Lower leg skin (tissue), 4 donors: ENCODE data around the gene SETX. TPM values are rescaled to one million over a fixed set of nuclear protein-coding genes. Genes with fewer than 3 reads are reported as not detected.

Experiments used
- DNase-seq, 2 donors: peaks; one replicate each; pipeline ENCODE4 v3.0.0-alpha.2; 2019; ENCODE audit warnings: low spot score in 2 of 2
- H3K4me3 ChIP-seq: fragments of 200-600 bp; sonication (generic); 2 replicates; pipeline ENCODE4 v1.5.1; 2017; ENCODE audit warnings: mild to moderate bottlenecking, low read depth; ENCODE audit not compliant: poor library complexity, severe bottlenecking
- POLR2A ChIP-seq, 2 donors: fragments of 450-650 bp; IDR thresholded peaks; one replicate each; pipeline ENCODE4 v1.6.1; 2016 to 2017; ENCODE audit warnings: antibody characterized with exemption in 2 of 2, mild to moderate bottlenecking in 1 of 2, moderate library complexity in 1 of 2
- WGBS, 2 donors: methylation state at CpG; one replicate each; pipeline ENCODE4 v1.1.5; 2018; 5-methylcytosine and 5-hydroxymethylcytosine counted together
- intact Hi-C: fragments of 100-400 bp; cut with DNase I; formaldehyde crosslinking; loops from one replicate; pipeline ENCODE4 v1.15.0; 2023; ENCODE audit warnings: low total_unique reads
- total RNA-seq, 4 donors: library from RNA; depleted of rRNA; stranded (reverse); fragments of >200 nt; gene quantifications; one replicate each; pipeline ENCODE4 v1.1.0, GENCODE V29; 2016
- TF ChIP-seq, protein P1 (sequence below), 3 donors: fragments of 450-650 bp; IDR thresholded peaks; one replicate each; pipeline ENCODE4 v1.5.1; 2016; ENCODE audit warnings: antibody characterized with exemption in 3 of 3, mild to moderate bottlenecking in 3 of 3, moderate library complexity in 2 of 3

The SETX gene
- total RNA-seq, 4 donors from 2014 or later = 32.8 to 38.7 (median 35.9) TPM

DNA sequence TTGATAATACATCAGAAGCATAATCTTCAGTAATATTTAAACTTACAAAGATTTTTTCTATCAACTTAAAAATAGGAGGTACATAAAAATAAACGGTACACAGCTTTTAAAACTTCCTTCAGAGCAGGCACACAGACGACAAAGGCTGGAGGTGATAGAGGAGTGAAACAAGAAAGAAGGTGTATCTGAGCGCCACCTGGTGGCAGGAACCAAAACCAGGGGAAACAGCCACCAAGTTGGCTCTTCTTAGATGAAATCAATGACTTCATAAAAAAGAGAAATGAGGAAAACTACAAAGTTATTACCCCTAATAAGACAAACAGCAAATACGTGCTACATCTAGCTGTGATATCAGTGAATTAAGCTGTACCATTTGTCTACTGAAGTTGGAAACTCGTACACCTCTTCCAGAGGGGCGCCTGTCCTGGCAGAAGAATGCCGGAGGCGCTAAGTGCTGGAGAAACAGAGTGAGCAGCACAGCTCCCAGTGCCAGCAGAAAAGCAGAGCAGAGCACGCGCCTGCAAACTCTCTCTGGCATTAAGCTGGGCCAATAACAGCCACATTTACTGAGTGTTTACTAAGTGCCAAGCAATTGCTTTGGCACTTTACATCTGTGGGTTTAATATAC is 85.9 kb downstream of the SETX start:
- intact Hi-C loops = no loop called here
- 39 to 42% methylated on average over 10 of the region's 10 CpGs for WGBS, 2 donors
- TF ChIP-seq, protein P1, sequence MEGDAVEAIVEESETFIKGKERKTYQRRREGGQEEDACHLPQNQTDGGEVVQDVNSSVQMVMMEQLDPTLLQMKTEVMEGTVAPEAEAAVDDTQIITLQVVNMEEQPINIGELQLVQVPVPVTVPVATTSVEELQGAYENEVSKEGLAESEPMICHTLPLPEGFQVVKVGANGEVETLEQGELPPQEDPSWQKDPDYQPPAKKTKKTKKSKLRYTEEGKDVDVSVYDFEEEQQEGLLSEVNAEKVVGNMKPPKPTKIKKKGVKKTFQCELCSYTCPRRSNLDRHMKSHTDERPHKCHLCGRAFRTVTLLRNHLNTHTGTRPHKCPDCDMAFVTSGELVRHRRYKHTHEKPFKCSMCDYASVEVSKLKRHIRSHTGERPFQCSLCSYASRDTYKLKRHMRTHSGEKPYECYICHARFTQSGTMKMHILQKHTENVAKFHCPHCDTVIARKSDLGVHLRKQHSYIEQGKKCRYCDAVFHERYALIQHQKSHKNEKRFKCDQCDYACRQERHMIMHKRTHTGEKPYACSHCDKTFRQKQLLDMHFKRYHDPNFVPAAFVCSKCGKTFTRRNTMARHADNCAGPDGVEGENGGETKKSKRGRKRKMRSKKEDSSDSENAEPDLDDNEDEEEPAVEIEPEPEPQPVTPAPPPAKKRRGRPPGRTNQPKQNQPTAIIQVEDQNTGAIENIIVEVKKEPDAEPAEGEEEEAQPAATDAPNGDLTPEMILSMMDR (IDR thresholded peaks at IDR 0.05) = peak in 1 of 3 donors; percentile 56
- no peak for TF ChIP-seq POLR2A (IDR thresholded peaks at IDR 0.05)
- no peak overlapping the region for H3K4me3 ChIP-seq
- DNase-seq = peak; percentile 41 to 93

GRCh38 chr9:132267660-132268059 is 87.1 kb downstream of the SETX start:
- no peak overlapping the region for H3K4me3 ChIP-seq
- no peak for DNase-seq
- 89 to 91% methylated on average over 3 of the region's 3 CpGs for WGBS, 2 donors
- TF ChIP-seq POLR2A (IDR thresholded peaks at IDR 0.05) = no peak
- TF ChIP-seq, protein P1 (IDR thresholded peaks at IDR 0.05) = no peak
- intact Hi-C loops = no loop called here

GRCh38 chr9:132266017-132266416 is 88.8 kb downstream of the SETX start:
- intact Hi-C loops = no loop called here

GRCh38 chr9:132260846-132261245 is 93.9 kb downstream of the SETX start:
- no peak overlapping the region for H3K4me3 ChIP-seq
- TF ChIP-seq POLR2A (IDR thresholded peaks at IDR 0.05) = no peak
- TF ChIP-seq, protein P1 (IDR thresholded peaks at IDR 0.05) = no peak
- 75 to 84% methylated on average over 3 of the region's 3 CpGs for WGBS, 2 donors
- peak in 1 of 2 donors; percentile 39 for DNase-seq
- intact Hi-C loops = no loop called here

More at GRCh38 chr9:132266017-132266416, 88.8 kb downstream of the SETX start:
- WGBS, 2 donors = 73 to 91% methylated on average over 3 of the region's 3 CpGs
- TF ChIP-seq, protein P1 (IDR thresholded peaks at IDR 0.05) = no peak
- TF ChIP-seq POLR2A (IDR thresholded peaks at IDR 0.05) = no peak
- H3K4me3 ChIP-seq = no peak overlapping the region
- DNase-seq = no peak

GRCh38 chr9:132250324-132251262 is 104.2 kb downstream of the SETX start:
- TF ChIP-seq POLR2A (IDR thresholded peaks at IDR 0.05) = no peak
- TF ChIP-seq, protein P1 (IDR thresholded peaks at IDR 0.05) = no peak
- no peak for DNase-seq
- intact Hi-C loops = loop anchor here (5.0 kb wide), 1 partner anchor 488 kb away; no protein-coding TSS in a partner anchor
- 91 to 94% methylated on average over 12 to 14 of the region's 20 CpGs for WGBS, 2 donors
- H3K4me3 ChIP-seq = no peak overlapping the region
